Measurements from ENCODE around the gene SSTR4. TPM values are rescaled to one million over a fixed set of nuclear protein-coding genes. Genes with fewer than 3 reads are reported as not detected.

Gene SSTR4
- total RNA-seq, 1 donor from 2014 or later = not detected

DNA sequence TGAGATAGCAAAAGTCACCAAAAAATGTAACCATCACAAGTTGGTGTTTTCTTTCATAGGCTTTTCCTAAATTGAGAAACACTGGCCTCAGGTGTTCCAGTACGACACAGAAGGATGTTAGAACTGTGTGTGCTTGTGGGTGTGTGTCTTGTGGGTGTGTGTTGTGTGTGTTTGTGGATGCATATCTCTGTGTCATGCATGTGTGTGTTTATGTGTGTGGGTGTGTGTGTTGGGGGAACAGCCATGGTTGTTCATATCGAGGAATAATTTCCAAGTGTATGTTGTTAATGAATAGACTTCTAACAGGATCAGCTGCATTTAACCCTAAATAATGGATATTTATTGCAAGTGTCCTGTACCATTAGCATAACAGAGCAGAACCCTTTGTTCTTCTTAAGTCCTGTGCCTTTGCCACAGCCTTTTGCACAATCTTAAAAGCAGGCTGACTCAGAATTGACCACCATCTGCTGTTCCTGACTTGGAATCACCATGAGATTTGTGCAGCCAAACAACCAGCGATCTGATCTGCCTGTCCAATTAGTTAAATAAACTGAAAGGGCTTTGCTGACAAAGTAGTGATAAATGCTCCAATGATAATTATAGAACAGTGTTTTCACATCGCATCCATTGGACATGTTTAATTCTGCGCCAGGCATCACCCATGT is 43.4 kb downstream of the SSTR4 start:
- H3K27me3 ChIP-seq (ENCODE audit: control insufficient read depth, insufficient read depth, low read length) = peaks cover 3% of the 10 kb centered on the region
- no peak for DNase-seq (ENCODE audit: low read depth)
- H3K4me3 ChIP-seq (ENCODE audit: low read depth, low read length) = no peak overlapping the region
- TF ChIP-seq, protein P1, sequence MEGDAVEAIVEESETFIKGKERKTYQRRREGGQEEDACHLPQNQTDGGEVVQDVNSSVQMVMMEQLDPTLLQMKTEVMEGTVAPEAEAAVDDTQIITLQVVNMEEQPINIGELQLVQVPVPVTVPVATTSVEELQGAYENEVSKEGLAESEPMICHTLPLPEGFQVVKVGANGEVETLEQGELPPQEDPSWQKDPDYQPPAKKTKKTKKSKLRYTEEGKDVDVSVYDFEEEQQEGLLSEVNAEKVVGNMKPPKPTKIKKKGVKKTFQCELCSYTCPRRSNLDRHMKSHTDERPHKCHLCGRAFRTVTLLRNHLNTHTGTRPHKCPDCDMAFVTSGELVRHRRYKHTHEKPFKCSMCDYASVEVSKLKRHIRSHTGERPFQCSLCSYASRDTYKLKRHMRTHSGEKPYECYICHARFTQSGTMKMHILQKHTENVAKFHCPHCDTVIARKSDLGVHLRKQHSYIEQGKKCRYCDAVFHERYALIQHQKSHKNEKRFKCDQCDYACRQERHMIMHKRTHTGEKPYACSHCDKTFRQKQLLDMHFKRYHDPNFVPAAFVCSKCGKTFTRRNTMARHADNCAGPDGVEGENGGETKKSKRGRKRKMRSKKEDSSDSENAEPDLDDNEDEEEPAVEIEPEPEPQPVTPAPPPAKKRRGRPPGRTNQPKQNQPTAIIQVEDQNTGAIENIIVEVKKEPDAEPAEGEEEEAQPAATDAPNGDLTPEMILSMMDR (IDR thresholded peaks at IDR 0.05; ENCODE audit: insufficient read depth, low read length, poor library complexity, severe bottlenecking) = no peak
- no peaks in the 10 kb centered on the region for H3K36me3 ChIP-seq (ENCODE audit: control insufficient read depth, insufficient read depth, low read length)

GRCh38 chr20:23079016-23079351 is 43.9 kb downstream of the SSTR4 start:
- Histone ChIP-seq H3K36me3 (ENCODE audit: control insufficient read depth, insufficient read depth, low read length) (no peaks in the 10 kb centered on the region), H3K4me3 (ENCODE audit: low read depth, low read length) (no peak overlapping the region), H3K27me3 (ENCODE audit: control insufficient read depth, insufficient read depth, low read length) (peaks cover 3% of the 10 kb centered on the region)
- DNase-seq (ENCODE audit: low read depth) = no peak
- TF ChIP-seq, protein P1 (IDR thresholded peaks at IDR 0.05; ENCODE audit: insufficient read depth, low read length, poor library complexity, severe bottlenecking) = peak; percentile 10

DNA sequence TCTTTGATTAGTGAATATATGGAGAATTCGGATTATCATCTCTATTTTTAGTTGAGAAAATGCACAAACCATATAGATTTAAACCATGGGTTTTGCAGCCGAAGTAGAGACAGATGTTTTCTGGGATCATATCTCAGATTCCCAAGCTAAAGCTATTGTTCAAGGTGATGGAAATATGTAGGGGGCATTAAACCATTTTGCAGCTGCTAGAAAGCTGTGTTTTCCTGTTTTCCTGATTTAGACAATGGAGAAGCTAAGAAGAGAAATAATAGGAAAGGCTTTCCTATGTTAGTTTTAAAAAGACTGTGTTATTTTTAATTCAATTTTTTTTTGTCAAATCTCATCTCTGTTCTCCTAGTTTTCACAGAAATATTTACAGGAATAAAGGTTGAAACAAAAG is 44.8 kb downstream of the SSTR4 start:
- Histone ChIP-seq H3K36me3 (ENCODE audit: control insufficient read depth, insufficient read depth, low read length) (no peaks in the 10 kb centered on the region), H3K27me3 (ENCODE audit: control insufficient read depth, insufficient read depth, low read length) (peaks cover 3% of the 10 kb centered on the region), H3K4me3 (ENCODE audit: low read depth, low read length) (no peak overlapping the region)
- DNase-seq (ENCODE audit: low read depth) = no peak
- TF ChIP-seq, protein P1 (IDR thresholded peaks at IDR 0.05; ENCODE audit: insufficient read depth, low read length, poor library complexity, severe bottlenecking) = no peak

GRCh38 chr20:23080521-23080920 is 45.4 kb downstream of the SSTR4 start:
- DNase-seq (ENCODE audit: low read depth) = no peak

DNA sequence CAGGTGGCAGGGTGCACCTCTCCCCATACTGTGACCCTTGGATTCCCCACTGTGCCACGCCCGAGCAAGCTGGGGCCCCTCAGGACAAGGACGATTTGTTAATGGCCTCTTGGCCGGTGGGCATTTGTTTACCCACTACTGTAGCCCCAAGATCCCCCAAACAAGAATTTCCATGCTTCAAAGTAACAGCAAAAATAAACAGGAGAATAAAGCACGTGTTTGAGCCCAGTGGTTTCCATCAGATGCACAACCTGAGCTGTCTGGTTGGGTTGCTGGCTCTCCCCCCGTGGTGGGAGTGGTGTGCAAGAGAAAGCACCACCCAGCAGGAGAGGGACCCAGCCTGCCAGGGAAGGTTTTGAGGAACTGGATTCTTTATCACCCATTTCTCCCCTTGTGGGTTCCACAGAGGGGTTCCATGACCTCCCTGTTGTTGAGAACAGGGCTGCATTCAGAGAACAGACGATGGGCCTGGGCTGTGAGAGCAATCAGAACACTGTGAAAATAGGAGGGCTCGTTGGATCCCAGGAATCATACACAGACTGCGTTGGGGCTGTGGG is 46.2 kb downstream of the SSTR4 start:
- TF ChIP-seq, protein P1 (IDR thresholded peaks at IDR 0.05; ENCODE audit: insufficient read depth, low read length, poor library complexity, severe bottlenecking) = no peak
- Histone ChIP-seq H3K27me3 (ENCODE audit: control insufficient read depth, insufficient read depth, low read length) (peaks cover 3% of the 10 kb centered on the region), H3K4me3 (ENCODE audit: low read depth, low read length) (no peak overlapping the region), H3K36me3 (ENCODE audit: control insufficient read depth, insufficient read depth, low read length) (no peaks in the 10 kb centered on the region)
- DNase-seq (ENCODE audit: low read depth) = no peak

More at GRCh38 chr20:23080521-23080920, 45.4 kb downstream of the SSTR4 start:
- no peak overlapping the region for H3K4me3 ChIP-seq (ENCODE audit: low read depth, low read length)
- H3K36me3 ChIP-seq (ENCODE audit: control insufficient read depth, insufficient read depth, low read length) = no peaks in the 10 kb centered on the region
- TF ChIP-seq, protein P1 (IDR thresholded peaks at IDR 0.05; ENCODE audit: insufficient read depth, low read length, poor library complexity, severe bottlenecking) = no peak
- H3K27me3 ChIP-seq (ENCODE audit: control insufficient read depth, insufficient read depth, low read length) = peaks cover 3% of the 10 kb centered on the region

Measured in kidney epithelial cell (primary cell).